Measurements from ENCODE around the gene NLRP10. TPM values are rescaled to one million over a fixed set of nuclear protein-coding genes. Genes with fewer than 3 reads are reported as not detected.

Gene NLRP10, protein sequence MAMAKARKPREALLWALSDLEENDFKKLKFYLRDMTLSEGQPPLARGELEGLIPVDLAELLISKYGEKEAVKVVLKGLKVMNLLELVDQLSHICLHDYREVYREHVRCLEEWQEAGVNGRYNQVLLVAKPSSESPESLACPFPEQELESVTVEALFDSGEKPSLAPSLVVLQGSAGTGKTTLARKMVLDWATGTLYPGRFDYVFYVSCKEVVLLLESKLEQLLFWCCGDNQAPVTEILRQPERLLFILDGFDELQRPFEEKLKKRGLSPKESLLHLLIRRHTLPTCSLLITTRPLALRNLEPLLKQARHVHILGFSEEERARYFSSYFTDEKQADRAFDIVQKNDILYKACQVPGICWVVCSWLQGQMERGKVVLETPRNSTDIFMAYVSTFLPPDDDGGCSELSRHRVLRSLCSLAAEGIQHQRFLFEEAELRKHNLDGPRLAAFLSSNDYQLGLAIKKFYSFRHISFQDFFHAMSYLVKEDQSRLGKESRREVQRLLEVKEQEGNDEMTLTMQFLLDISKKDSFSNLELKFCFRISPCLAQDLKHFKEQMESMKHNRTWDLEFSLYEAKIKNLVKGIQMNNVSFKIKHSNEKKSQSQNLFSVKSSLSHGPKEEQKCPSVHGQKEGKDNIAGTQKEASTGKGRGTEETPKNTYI
- total RNA-seq, result not detected
- not detected for polyA plus RNA-seq
- not detected for total RNA-seq

DNA sequence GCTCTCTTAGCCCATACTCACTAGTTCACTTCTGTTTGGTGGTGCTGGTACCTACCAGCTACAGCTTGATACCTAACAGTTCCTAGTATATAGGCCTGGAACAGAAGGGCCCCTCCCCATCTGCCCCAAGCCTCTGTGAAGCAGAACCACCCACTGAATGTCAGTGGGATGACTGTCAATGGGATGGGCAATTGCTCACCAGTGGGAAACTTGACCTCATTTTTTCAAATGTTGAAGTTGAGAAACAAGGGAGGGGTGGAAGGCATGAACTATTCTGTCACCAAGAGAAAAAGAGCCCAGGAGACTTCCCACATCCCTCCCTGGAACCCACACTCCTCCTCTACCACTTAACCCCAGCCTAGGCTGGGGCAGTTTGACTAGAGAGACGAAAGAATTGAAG lies at the start of gene NLRP10:
Gene NLRP10, minus strand, starts transcription at position 62 of the 400 bp plus-strand sequence. CDS start 1,952 bp downstream, outside the sequence.
- no peak for ATAC-seq
- CTCF ChIA-PET, result no interaction called here
- POLR2A ChIA-PET, result no interaction called here

DNA sequence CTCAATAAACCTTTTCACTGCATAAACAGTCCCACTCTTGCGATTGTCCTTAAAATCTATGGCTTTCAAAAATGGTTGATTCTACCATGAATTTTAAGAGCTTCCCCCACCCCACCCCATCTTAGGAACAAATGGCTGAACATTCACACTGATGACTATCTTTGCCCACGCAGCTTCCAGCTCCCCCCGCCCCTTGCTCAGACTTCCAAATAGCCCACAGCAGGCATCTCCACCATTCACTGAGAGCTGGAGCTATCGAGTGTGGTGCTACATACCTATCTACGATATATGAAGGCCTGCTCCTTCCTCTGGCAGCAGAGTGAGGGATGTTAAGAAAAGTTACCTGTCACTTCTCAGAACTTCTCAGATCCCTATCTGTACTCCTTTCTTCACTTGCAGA lies 48.6 kb upstream of the NLRP10 start:
- DNase-seq (no peak), ATAC-seq (no peak)
- H3K9me3 Mint-ChIP-seq, result no peaks in the 10 kb centered on the region
- peaks cover 4 to 11% (median 5%) of the 10 kb centered on the region in 7 donors for H3K4me1 Mint-ChIP-seq
- Histone ChIP-seq H3K9me3 (ENCODE audit: control insufficient read depth in 2 of 3, low read length in 3 of 3) (no peaks in the 10 kb centered on the region), H3K36me3 (ENCODE audit: control insufficient read depth in 2 of 3, insufficient read depth in 3 of 3, low read length in 3 of 3) (no peaks in the 10 kb centered on the region), H3K27ac (ENCODE audit: low read depth, low read length) (no peak overlapping the region), H3K4me1 (ENCODE audit: control insufficient read depth in 2 of 2, insufficient read depth in 2 of 2, low read length in 2 of 2) (peaks cover 4% of the 10 kb centered on the region in 2 donors), H3K27me3 (ENCODE audit: control insufficient read depth in 2 of 2, insufficient read depth in 2 of 2, low read length in 2 of 2) (peaks cover 0 to 4% of the 10 kb centered on the region in 2 donors), H3K4me3 (ENCODE audit: low read length) (no peak overlapping the region)
- H3K27ac Mint-ChIP-seq, result peak overlapping the region in 1 of 9 donors; percentile 31
- intact Hi-C loops (cut with micrococcal nuclease), result no loop called here
- CTCF ChIA-PET, result no interaction called here
- no peak overlapping the region for H3K4me3 Mint-ChIP-seq
- peaks cover 35 to 54% (median 38%) of the 10 kb centered on the region in 5 donors for H3K27me3 Mint-ChIP-seq
- H3K36me3 Mint-ChIP-seq, result no peaks in the 10 kb centered on the region
- POLR2A ChIA-PET, result no interaction called here

More for the DNA sequence above, at the start of gene NLRP10:
- Histone ChIP-seq H3K36me3 (ENCODE audit: control insufficient read depth in 2 of 3, insufficient read depth in 3 of 3, low read length in 3 of 3) (no peaks in the 10 kb centered on the region), H3K27ac (ENCODE audit: low read depth, low read length) (no peak within 1 kb of the TSS), H3K9me3 (ENCODE audit: control insufficient read depth in 2 of 3, low read length in 3 of 3) (no peaks in the 10 kb centered on the region), H3K27me3 (ENCODE audit: control insufficient read depth in 2 of 2, insufficient read depth in 2 of 2, low read length in 2 of 2) (no peaks in the 10 kb centered on the region), H3K4me3 (ENCODE audit: low read length) (no peak within 1 kb of the TSS), H3K4me1 (ENCODE audit: control insufficient read depth in 2 of 2, insufficient read depth in 2 of 2, low read length in 2 of 2) (no peaks in the 10 kb centered on the region)
- no peaks in the 10 kb centered on the region for H3K4me1 Mint-ChIP-seq
- no peak within 1 kb of the TSS for H3K27ac Mint-ChIP-seq
- peaks cover 0 to 31% (median 11%) of the 10 kb centered on the region in 5 donors for H3K27me3 Mint-ChIP-seq
- H3K36me3 Mint-ChIP-seq, result no peaks in the 10 kb centered on the region
- no peak within 1 kb of the TSS for H3K4me3 Mint-ChIP-seq
- intact Hi-C loops (cut with micrococcal nuclease), result no loop called here
- no peak for DNase-seq
- peaks cover 0 to 3% (median 0%) of the 10 kb centered on the region in 11 donors for H3K9me3 Mint-ChIP-seq

DNA sequence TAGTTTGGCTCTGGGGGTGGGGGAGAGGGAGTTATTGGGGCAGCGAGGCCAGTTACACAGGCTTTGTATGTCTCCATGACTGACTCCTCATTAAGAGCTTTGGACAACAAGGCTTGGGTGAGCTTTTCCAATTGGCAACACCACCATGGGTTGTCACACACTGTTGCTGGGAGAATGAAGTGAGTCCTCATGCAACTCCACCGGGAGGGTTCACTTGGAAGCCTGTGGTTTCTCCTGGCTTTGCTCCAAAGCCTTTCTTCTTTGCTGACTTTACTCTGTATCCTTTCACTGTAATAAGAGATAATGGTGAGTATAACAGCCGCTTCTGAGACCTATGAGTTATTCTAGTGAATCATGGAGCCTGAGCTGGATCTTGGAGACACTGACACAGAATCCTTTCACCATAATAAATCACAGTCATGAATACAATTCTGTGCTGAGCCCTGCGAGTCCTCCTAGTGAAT lies 46.8 kb upstream of the NLRP10 start:
- no peak overlapping the region for H3K4me3 Mint-ChIP-seq
- H3K36me3 Mint-ChIP-seq, result no peaks in the 10 kb centered on the region
- H3K36me3 ChIP-seq (ENCODE audit: control insufficient read depth in 2 of 3, insufficient read depth in 3 of 3, low read length in 3 of 3), result no peaks in the 10 kb centered on the region
- H3K27me3 Mint-ChIP-seq, result peaks cover 22 to 37% (median 25%) of the 10 kb centered on the region in 5 donors
- DNase-seq (no peak), ATAC-seq (no peak)
- H3K4me3 ChIP-seq (ENCODE audit: low read length), result no peak overlapping the region
- POLR2A ChIA-PET, result no interaction called here
- CTCF ChIA-PET, result interaction anchor here (0.7 kb wide), 1 partner anchor 87 kb away, joined by 3 read pairs; no protein-coding TSS in a partner anchor
- H3K4me1 Mint-ChIP-seq, result no peaks in the 10 kb centered on the region
- no peak overlapping the region for H3K27ac ChIP-seq (ENCODE audit: low read depth, low read length)
- no peaks in the 10 kb centered on the region for H3K9me3 ChIP-seq (ENCODE audit: control insufficient read depth in 2 of 3, low read length in 3 of 3)
- intact Hi-C loops (cut with micrococcal nuclease), result no loop called here
- H3K9me3 Mint-ChIP-seq, result no peaks in the 10 kb centered on the region
- no peak overlapping the region for H3K27ac Mint-ChIP-seq
- no peaks in the 10 kb centered on the region for H3K27me3 ChIP-seq (ENCODE audit: control insufficient read depth in 2 of 2, insufficient read depth in 2 of 2, low read length in 2 of 2)
- no peaks in the 10 kb centered on the region for H3K4me1 ChIP-seq (ENCODE audit: control insufficient read depth in 2 of 2, insufficient read depth in 2 of 2, low read length in 2 of 2)

DNA sequence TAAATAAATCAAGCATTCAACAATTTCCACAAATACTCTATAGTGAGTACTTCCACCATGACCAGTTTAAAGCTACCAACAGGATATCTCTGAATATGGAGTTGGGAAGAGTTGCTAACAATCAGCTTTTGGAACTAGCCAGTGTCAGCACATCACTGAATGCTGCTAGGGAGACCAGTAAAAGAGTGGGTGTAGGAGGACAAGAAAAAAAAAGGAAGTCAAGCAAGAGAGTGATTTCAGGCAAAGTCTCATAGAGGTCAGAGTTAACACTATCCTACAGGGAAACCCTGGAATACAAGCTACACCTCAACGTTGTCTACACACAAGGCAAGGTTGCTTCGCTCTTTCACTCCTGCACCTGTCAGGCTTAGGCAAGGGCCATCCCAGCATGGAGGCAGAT lies 46.1 kb upstream of the NLRP10 start:
- intact Hi-C loops (cut with micrococcal nuclease), result no loop called here
- Histone ChIP-seq H3K4me3 (ENCODE audit: low read length) (no peak overlapping the region), H3K9me3 (ENCODE audit: control insufficient read depth in 2 of 3, low read length in 3 of 3) (no peaks in the 10 kb centered on the region), H3K27ac (ENCODE audit: low read depth, low read length) (no peak overlapping the region), H3K36me3 (ENCODE audit: control insufficient read depth in 2 of 3, insufficient read depth in 3 of 3, low read length in 3 of 3) (no peaks in the 10 kb centered on the region), H3K27me3 (ENCODE audit: control insufficient read depth in 2 of 2, insufficient read depth in 2 of 2, low read length in 2 of 2) (no peaks in the 10 kb centered on the region), H3K4me1 (ENCODE audit: control insufficient read depth in 2 of 2, insufficient read depth in 2 of 2, low read length in 2 of 2) (no peaks in the 10 kb centered on the region)
- Mint-ChIP-seq H3K4me3 (no peak overlapping the region), H3K27me3 (peaks cover 15 to 31% (median 22%) of the 10 kb centered on the region in 5 donors), H3K36me3 (no peaks in the 10 kb centered on the region), H3K9me3 (no peaks in the 10 kb centered on the region), H3K27ac (no peak overlapping the region), H3K4me1 (no peaks in the 10 kb centered on the region)
- DNase-seq (no peak), ATAC-seq (no peak)
- ChIA-PET POLR2A (no interaction called here), CTCF (interaction anchor here (0.7 kb wide), 1 partner anchor 88 kb away, joined by 3 read pairs; no protein-coding TSS in a partner anchor)

DNA sequence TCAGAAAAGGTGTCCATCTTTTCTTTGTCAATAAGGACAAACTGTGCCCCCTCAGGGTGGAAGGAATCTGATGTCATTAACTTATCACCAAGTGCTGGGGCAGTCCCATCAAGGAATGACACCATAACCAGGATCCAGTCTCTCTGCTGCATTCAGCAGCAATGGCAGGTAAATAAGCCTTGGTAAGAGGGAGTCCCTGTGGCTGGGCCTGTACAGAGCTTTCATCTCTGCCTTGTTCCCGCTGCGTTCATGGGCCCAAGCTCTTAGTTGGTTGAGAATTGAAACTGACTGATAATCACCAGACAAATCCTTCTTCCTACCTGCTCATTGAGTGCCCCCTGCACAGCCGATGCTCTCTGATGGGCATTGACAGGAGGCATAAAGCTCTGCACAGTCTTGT lies 44.6 kb upstream of the NLRP10 start:
- H3K4me1 ChIP-seq (ENCODE audit: control insufficient read depth in 2 of 2, insufficient read depth in 2 of 2, low read length in 2 of 2), result no peaks in the 10 kb centered on the region
- ATAC-seq (no peak), DNase-seq (no peak)
- H3K36me3 ChIP-seq (ENCODE audit: control insufficient read depth in 2 of 3, insufficient read depth in 3 of 3, low read length in 3 of 3), result no peaks in the 10 kb centered on the region
- intact Hi-C loops (cut with micrococcal nuclease), result loop anchor here in 1 of 2 donors (10.0 kb wide), 1 partner anchor 255 kb away; the partner anchor contains the start of gene LMO1
- ChIA-PET POLR2A (no interaction called here), CTCF (interaction anchor here (1.3 to 1.6 kb wide), 2 partner anchors 23 to 90 kb away, joined by 3 to 5 read pairs; partner anchors contain the start of gene EIF3F)
- H3K4me3 ChIP-seq (ENCODE audit: low read length), result no peak overlapping the region
- no peak overlapping the region for H3K27ac ChIP-seq (ENCODE audit: low read depth, low read length)
- H3K9me3 Mint-ChIP-seq, result no peaks in the 10 kb centered on the region
- no peaks in the 10 kb centered on the region for H3K9me3 ChIP-seq (ENCODE audit: control insufficient read depth in 2 of 3, low read length in 3 of 3)
- H3K27ac Mint-ChIP-seq, result no peak overlapping the region
- H3K36me3 Mint-ChIP-seq, result no peaks in the 10 kb centered on the region
- H3K4me1 Mint-ChIP-seq, result no peaks in the 10 kb centered on the region
- H3K4me3 Mint-ChIP-seq, result no peak overlapping the region
- H3K27me3 Mint-ChIP-seq, result peaks cover 5 to 22% (median 11%) of the 10 kb centered on the region in 5 donors
- no peaks in the 10 kb centered on the region for H3K27me3 ChIP-seq (ENCODE audit: control insufficient read depth in 2 of 2, insufficient read depth in 2 of 2, low read length in 2 of 2)

DNA sequence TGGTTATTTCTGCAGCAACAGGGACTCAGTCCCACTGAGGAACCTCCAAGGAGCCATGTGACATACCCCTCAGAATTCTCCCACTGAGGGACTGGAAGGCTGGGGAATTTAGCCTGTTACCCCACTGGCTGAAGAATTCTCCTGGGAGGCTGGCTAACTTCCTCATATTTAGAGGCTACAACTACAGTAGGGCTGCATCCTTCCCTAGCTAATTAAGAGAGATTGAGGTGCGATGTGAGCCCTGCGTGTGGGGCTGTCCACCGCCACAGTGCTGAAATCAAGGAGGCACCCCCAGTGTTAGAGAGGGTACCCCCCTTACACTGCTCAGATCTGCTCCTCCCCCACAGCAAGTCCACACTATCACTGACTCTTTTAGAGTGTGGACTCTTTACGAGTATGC lies 43.0 kb upstream of the NLRP10 start:
- no peaks in the 10 kb centered on the region for H3K36me3 ChIP-seq (ENCODE audit: control insufficient read depth in 2 of 3, insufficient read depth in 3 of 3, low read length in 3 of 3)
- no peaks in the 10 kb centered on the region for H3K9me3 ChIP-seq (ENCODE audit: control insufficient read depth in 2 of 3, low read length in 3 of 3)
- Mint-ChIP-seq H3K27ac (no peak overlapping the region), H3K27me3 (peaks cover 4 to 14% (median 7%) of the 10 kb centered on the region in 5 donors), H3K4me3 (no peak overlapping the region), H3K36me3 (no peaks in the 10 kb centered on the region), H3K9me3 (no peaks in the 10 kb centered on the region), H3K4me1 (no peaks in the 10 kb centered on the region)
- ATAC-seq, result no peak
- CTCF ChIA-PET, result interaction anchor here (2.9 kb wide), 1 partner anchor 91 kb away, joined by 26 read pairs; no protein-coding TSS in a partner anchor
- intact Hi-C loops (cut with micrococcal nuclease), result loop anchor here in 1 of 2 donors (10.0 kb wide), 1 partner anchor 257 kb away; the partner anchor contains the start of gene LMO1
- H3K27ac ChIP-seq (ENCODE audit: low read depth, low read length), result no peak overlapping the region
- POLR2A ChIA-PET, result no interaction called here
- DNase-seq, result no peak
- H3K4me1 ChIP-seq (ENCODE audit: control insufficient read depth in 2 of 2, insufficient read depth in 2 of 2, low read length in 2 of 2), result no peaks in the 10 kb centered on the region
- no peaks in the 10 kb centered on the region for H3K27me3 ChIP-seq (ENCODE audit: control insufficient read depth in 2 of 2, insufficient read depth in 2 of 2, low read length in 2 of 2)
- no peak overlapping the region for H3K4me3 ChIP-seq (ENCODE audit: low read length)
